Measurements from ENCODE around the gene NFKBIB. TPM values are rescaled to one million over a fixed set of nuclear protein-coding genes. Genes with fewer than 3 reads are reported as not detected.
"Not testable (repeated sequence)": the region's sequence is repeated elsewhere in the genome, so short reads cannot be mapped to it uniquely, and the experiment has no call there.

NFKBIB gene
- total RNA-seq, result 100 to 1,000 TPM in 1 of 2 experiments, 10 to 100 TPM in 1; 99.9 to 103 TPM

DNA sequence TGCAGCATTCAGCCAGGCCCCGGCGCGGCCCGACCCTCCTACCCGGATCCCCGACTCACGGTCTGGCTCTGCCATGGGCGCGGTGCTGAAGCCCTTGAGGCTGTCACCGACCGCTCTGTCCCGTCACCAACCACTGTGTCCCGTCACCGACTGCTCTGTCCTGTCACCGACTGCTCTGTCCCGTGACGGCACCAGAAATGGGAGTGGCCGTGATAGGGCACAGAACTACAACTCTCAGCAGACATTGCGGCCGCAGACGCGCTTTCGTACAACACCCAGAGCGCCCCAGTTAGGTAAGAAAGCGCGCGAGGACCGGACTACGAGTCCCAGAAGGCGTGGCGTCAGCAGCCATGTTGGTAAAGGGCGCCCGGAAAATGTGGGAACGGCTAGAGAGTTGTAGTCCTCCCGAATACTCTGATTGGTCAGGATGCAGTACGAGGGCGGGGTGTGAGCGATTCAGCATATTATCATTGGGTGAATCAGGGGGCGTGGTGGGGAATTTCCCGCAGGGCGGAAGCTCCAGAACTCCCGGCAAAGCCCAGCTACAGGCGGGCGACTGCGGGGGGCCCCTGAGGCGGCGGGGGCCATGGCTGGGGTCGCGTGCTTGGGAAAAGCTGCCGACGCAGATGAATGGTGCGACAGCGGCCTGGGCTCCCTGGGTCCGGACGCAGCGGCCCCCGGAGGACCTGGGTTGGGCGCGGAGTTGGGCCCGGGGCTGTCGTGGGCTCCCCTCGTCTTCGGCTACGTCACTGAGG, at the start of gene NFKBIB, which contains the start of gene SIRT2:
NFKBIB (plus strand) TSS at position 523 of the 755 bp plus-strand sequence; CDS start at position 587, 64 bp downstream.
SIRT2 (minus strand) TSS at position 172 of the 755 bp plus-strand sequence; CDS start at position 75, 97 bp downstream.
- CTCF ChIA-PET, result interaction anchor here (0.7 to 1.6 kb wide), 3 partner anchors 12 to 27 kb away, joined by 3 to 4 read pairs (median 3); no protein-coding TSS in a partner anchor
- POLR2A ChIA-PET, result interaction anchor here (0.6 kb wide), 2 partner anchors 35 to 230 kb away, joined by 3 to 6 read pairs; no protein-coding TSS in a partner anchor

DNA sequence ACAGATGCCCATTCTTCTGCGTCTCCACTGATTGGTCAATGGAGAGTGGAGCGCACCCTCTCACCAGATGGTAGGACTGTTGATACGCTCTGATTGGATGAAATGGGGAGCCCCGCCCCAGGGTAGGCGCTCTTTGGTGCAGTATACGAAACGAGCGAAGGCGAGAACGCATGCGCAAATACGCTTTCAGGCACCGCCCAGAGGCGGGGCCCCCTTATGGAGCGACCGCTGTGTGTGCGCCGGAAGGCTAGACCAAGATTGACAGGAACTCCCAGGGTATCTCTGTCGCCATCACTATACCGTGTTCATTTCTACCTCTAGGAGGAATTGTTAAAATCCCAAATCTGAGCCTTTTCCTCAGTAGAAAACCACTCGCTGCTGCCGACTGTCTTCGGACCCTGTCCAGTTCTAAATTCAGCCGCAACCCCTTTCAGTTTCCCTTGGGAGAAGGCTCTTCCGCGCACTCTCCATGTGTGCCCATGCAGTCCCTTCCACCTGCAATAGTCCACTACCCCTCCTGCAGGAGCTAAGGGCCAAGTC, 49.3 kb upstream of the NFKBIB start:
- ChIA-PET CTCF (interaction anchor here (1.4 to 1.5 kb wide), 2 partner anchors 19 to 216 kb away, joined by 6 read pairs; no protein-coding TSS in a partner anchor), POLR2A (interaction anchor here (0.8 to 2.3 kb wide), 6 partner anchors 13 to 203 kb away, joined by 3 to 16 read pairs (median 4); partner anchors contain the start of genes ACTN4 and ECH1)

DNA sequence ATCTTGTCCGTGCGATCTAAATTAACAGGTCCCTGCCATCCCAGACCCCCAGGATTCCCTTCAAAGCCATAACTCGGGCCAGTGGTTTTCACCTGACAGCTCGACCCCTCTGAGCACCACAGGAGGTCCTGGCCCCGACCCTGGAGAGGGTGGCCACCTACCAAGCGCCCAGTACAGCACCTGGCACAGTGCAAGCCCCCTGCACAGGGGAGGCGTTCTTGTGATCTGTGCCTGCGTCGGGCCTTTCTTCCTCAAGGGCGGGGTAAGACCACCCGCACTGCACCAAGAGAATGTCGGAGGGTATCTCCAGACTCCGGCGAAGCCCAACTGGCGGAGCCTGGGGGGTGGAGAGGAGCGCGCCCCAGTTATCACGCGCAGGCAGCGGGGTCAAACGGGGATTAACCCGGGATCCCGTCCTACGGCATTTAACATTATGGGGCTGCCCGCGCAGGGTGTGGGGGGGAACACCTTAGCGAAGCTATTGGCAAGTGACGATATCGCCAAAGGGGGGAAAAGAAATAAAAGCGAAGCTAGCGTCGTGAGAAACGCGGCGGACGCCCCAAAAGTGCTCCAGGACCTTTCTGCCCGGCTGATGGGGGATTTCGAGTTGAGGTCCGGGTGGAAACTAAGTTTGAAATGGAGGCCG, 48.7 kb upstream of the NFKBIB start:
- CTCF ChIA-PET, result interaction anchor here (1.4 to 3.1 kb wide), 3 partner anchors 19 to 217 kb away, joined by 6 to 11 read pairs (median 6); no protein-coding TSS in a partner anchor

GRCh38 chr19:38851622-38852230, 48.0 kb upstream of the NFKBIB start:
- ChIA-PET CTCF (interaction anchor here (1.4 to 3.1 kb wide), 3 partner anchors 18 to 217 kb away, joined by 6 to 11 read pairs (median 6); no protein-coding TSS in a partner anchor), POLR2A (interaction anchor here (1.0 to 2.3 kb wide), 7 partner anchors 14 to 299 kb away, joined by 3 to 16 read pairs (median 5); partner anchors contain the start of genes ACTN4 and ECH1)

More for the DNA sequence above, 48.7 kb upstream of the NFKBIB start:
- POLR2A ChIA-PET, result interaction anchor here (0.8 to 2.3 kb wide), 7 partner anchors 12 to 203 kb away, joined by 3 to 16 read pairs (median 4); partner anchors contain the start of genes ACTN4 and ECH1

GRCh38 chr19:38852231-38853044, 47.3 kb upstream of the NFKBIB start:
- POLR2A ChIA-PET, result interaction anchor here (1.0 to 2.3 kb wide), 6 partner anchors 12 to 300 kb away, joined by 3 to 16 read pairs (median 6); no protein-coding TSS in a partner anchor
- CTCF ChIA-PET, result interaction anchor here (0.8 to 3.1 kb wide), 7 partner anchors 12 to 83 kb away, joined by 3 to 11 read pairs (median 5); no protein-coding TSS in a partner anchor

- CTCF ChIA-PET, result interaction anchor here (0.8 to 3.1 kb wide), 6 partner anchors 11 to 84 kb away, joined by 3 to 11 read pairs (median 4); no protein-coding TSS in a partner anchor
Measured at GRCh38 chr19:38853214-38853613, 46.6 kb upstream of the NFKBIB start.

GRCh38 chr19:38854961-38855360, 44.8 kb upstream of the NFKBIB start:
- CTCF ChIA-PET, POLR2A ChIA-PET: not testable (repeated sequence)

More at GRCh38 chr19:38853214-38853613, 46.6 kb upstream of the NFKBIB start:
- POLR2A ChIA-PET, result interaction anchor here (0.6 to 2.3 kb wide), 4 partner anchors 11 to 518 kb away, joined by 3 to 16 read pairs (median 6); no protein-coding TSS in a partner anchor

- CTCF ChIA-PET, result not testable (repeated sequence)
Measured at GRCh38 chr19:38855751-38856150, 44.0 kb upstream of the NFKBIB start.

DNA sequence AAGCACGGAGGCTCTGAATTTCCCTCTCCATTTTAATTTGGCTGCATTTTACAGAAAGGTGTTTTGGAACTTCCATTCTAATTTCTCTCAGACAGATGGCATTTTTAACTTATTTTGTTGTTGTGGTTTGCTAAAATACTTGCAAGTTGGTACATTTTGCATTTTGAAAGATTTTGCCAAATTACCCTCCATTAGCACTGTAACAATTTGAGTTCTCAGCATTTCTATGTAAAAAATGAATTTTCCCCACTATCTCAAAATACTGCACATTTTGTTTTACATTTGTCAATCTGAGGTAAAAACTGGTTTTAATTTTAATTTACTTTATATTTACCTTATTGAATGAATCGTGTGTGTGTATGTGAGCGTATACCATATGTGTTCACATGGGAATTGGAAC, 43.0 kb upstream of the NFKBIB start:
- CTCF ChIA-PET, result interaction anchor here (0.9 to 2.4 kb wide), 4 partner anchors 12 to 74 kb away, joined by 3 to 14 read pairs (median 3); partner anchors contain the start of genes MRPS12 and SARS2
- POLR2A ChIA-PET, result interaction anchor here (2.0 kb wide), 1 partner anchor 8 kb away, joined by 14 read pairs; no protein-coding TSS in a partner anchor

More at GRCh38 chr19:38855751-38856150, 44.0 kb upstream of the NFKBIB start:
- POLR2A ChIA-PET, result not testable (repeated sequence)

GRCh38 chr19:38859631-38860204, 40.1 kb upstream of the NFKBIB start:
- POLR2A ChIA-PET, CTCF ChIA-PET: not testable (repeated sequence)

GRCh38 chr19:38861368-38861767, 38.4 kb upstream of the NFKBIB start:
- POLR2A ChIA-PET, result no interaction called here
- CTCF ChIA-PET, result interaction anchor here (1.1 to 1.2 kb wide), 3 partner anchors 8 to 458 kb away, joined by 3 to 4 read pairs (median 4); partner anchors contain the start of gene FAM98C

DNA sequence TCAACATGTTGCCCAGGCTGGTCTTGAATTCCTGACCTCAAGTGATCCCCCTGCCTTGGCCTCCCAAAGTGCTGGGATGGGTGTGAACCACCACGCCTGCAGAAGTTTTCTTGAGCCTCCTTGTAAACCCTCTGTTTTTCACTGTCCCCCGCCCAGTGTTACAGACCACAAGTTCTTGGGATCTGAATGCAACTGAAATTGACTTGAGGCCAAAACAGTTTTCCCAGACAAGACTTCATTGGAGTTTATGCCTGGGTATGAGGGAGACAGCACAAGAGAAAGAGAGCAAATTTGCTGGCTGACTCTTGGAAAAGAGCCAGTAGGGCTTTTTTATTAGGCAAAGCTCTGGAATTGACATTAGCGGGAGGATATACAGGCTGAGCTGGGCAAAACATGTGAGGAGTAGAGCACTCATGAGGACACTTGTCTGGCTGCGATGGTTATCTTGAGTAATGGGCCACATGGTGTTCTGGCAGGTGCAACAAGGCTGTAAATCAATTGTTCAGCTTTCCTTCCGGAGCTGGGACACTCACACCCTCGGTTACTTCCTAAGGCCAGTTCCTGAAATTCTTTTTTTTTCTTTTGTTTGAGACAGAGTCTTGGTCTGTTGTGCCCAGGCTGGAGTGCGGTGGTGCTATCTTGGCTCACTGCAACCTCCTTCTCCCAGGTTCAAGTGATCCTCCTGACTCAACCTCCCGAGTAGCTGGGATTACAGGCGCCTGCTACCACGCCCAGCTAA, 37.3 kb upstream of the NFKBIB start:
- ChIA-PET CTCF (interaction anchor here (0.8 kb wide), 1 partner anchor 17 kb away, joined by 3 read pairs; no protein-coding TSS in a partner anchor), POLR2A (interaction anchor here (1.1 kb wide), 1 partner anchor 12 kb away, joined by 4 read pairs; no protein-coding TSS in a partner anchor)

- CTCF ChIA-PET, result interaction anchor here (1.0 to 2.3 kb wide), 3 partner anchors 10 to 36 kb away, joined by 3 to 9 read pairs (median 8); partner anchors contain the start of genes ECH1 and RINL
- POLR2A ChIA-PET, result interaction anchor here (1.1 kb wide), 1 partner anchor 15 kb away, joined by 5 read pairs; no protein-coding TSS in a partner anchor
Measured at GRCh38 chr19:38867171-38867780, 32.5 kb upstream of the NFKBIB start.

DNA sequence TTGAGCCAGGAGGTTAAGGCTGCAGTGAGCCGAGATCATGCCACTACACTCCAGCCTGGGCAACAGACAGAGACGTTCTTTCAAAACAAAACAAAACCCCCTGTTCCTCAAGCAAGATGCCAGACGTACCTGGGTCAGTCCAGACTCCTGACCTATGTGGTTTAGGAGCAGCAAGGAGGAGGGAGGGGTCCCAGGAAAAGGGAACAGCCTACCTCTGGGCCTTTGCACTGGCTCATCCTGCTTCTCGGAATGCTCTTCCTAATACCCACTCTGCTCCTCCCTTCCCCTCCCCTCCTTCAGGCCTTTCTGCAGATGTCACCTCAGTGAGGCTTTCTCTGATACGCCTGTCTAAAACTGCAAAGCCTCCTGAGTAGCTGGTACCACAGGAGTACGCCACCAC, 31.2 kb upstream of the NFKBIB start:
- CTCF ChIA-PET, result interaction anchor here (0.7 to 2.8 kb wide), 7 partner anchors 8 to 64 kb away, joined by 3 to 14 read pairs (median 5); partner anchors contain the start of gene RINL
- POLR2A ChIA-PET, result interaction anchor here (0.8 to 2.7 kb wide), 5 partner anchors 10 to 221 kb away, joined by 3 to 16 read pairs (median 7); partner anchors contain the start of genes ACTN4, HNRNPL and RINL

DNA sequence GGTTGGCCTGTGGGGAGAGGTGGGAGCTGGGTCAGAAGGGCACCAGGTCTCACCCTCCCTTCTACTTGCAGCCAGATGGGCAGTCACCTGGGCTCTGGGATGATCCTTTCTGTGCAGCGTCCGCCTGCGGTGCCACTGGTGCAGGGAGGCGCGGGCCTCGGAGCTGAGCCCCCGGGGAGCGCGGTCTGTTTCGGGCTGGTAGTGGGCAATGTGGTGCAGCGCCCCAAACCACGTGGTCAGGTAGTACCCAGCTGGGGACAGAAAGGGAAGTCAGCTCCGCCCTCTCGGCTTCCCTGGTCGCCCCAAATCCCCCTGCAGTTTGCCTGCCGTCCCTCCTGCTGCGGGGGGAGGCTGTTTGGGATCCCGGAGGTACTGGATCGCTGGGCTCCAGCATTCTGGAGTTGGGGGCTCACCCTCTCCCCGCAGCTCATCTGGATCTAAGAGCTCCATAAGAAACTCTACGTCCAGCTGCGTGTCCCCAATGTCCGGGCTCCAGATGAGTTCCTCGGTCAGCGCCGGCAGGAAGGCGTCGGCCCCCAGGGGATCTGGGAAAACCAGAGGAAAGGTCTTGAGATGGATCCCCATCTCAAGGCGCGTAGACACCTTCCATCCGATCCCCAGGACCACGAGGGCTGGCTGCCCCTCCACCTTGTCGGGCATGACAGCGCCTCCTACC, 30.5 kb upstream of the NFKBIB start:
- POLR2A ChIA-PET, result interaction anchor here (0.8 to 2.7 kb wide), 5 partner anchors 9 to 222 kb away, joined by 3 to 16 read pairs (median 7); partner anchors contain the start of genes ACTN4, HNRNPL and RINL
- CTCF ChIA-PET, result interaction anchor here (0.7 to 2.8 kb wide), 9 partner anchors 8 to 136 kb away, joined by 3 to 14 read pairs (median 4); partner anchors contain the start of gene RINL
